HAP-1 (cell line): ENCODE measurements around the gene ZNF683.

Experiments used
- DNase-seq, 2 experiments: peaks; one replicate each; pipeline ENCODE4 v3.0.0-alpha.2; 2016 to 2020; ENCODE audit warnings: low spot score in 2 of 2
- H3K27me3 ChIP-seq: fragments of 250-450 bp; sonication (Bioruptor Pico); 2 replicates; pipeline ENCODE4 v1.5.1; 2020; ENCODE audit warnings: low read depth, mild to moderate bottlenecking, moderate library complexity
- H3K36me3 ChIP-seq: fragments of 250-450 bp; sonication (Bioruptor Pico); replicated peaks from 2 replicates; pipeline ENCODE4 v1.5.1; 2020; ENCODE audit warnings: mild to moderate bottlenecking
- H3K4me1 ChIP-seq: fragments of 250-450 bp; sonication (Bioruptor Pico); 2 replicates; pipeline ENCODE4 v1.5.1; 2020; ENCODE audit warnings: mild to moderate bottlenecking
- H3K4me3 ChIP-seq: fragments of 250-450 bp; sonication (Bioruptor Pico); 2 replicates; pipeline ENCODE4 v1.5.1; 2020; ENCODE audit warnings: mild to moderate bottlenecking, moderate library complexity
- H3K9me3 ChIP-seq: fragments of 250-450 bp; sonication (Bioruptor Pico); 2 replicates; pipeline ENCODE4 v1.5.1; 2020; ENCODE audit warnings: mild to moderate bottlenecking, moderate library complexity
- in situ Hi-C: fragments of 300-500 bp; cut with MboI; formaldehyde crosslinking; loops from 3 replicates; pipeline ENCODE4 v1.14.3; 2020; ENCODE audit warnings: low sequenced_read_pairs, inconsistent platforms, mixed read lengths

The ZNF683 gene

DNA sequence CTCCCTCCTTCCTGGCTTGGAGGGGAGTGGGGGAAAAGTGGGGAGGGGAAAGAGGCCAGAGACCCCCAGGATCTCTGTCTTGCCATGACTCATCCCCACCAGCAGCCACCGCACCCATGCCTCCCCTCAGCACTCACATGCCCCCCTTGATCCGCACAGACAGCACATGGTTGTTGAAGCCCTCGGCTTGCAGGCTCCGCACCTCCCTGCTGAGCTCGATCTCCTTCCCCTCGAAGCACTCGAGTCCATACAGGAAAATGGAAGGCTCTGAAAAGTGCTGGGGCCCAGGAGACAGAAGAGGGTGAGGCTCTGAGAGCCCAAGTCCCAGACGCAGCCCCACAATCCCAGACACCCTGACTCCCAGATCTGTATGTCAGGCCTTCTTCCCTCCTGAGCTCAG, 44.0 kb downstream of the ZNF683 start:
- Histone ChIP-seq H3K4me3 (no peak overlapping the region), H3K36me3 (no peaks in the 10 kb centered on the region), H3K9me3 (no peaks in the 10 kb centered on the region), H3K4me1 (no peaks in the 10 kb centered on the region), H3K27me3 (no peaks in the 10 kb centered on the region)
- no peak for DNase-seq
- in situ Hi-C loops, result no loop called here

DNA sequence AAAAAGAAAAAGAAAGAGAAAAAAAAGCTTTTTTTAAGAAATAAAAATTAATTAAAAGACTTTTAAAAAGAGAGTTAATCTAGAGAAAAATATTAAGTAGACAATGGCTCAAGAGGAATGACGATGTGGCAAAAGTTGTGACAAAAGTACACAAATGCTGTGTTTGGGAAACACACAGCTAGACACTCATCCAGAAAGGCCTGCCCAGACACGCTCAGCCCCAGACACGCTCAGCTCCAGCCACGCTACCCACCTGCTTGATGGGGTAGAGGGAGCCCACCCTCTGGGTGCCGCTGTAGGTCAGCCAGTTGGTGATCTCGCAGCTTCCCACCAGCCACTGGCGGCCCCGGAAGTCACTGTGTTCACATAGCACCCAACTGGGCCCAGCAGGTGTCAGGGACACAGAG, 44.6 kb downstream of the ZNF683 start:
- in situ Hi-C loops, result no loop called here
- Histone ChIP-seq H3K4me3 (no peak overlapping the region), H3K9me3 (no peaks in the 10 kb centered on the region)

GRCh38 chr1:26324550-26324949, 48.0 kb downstream of the ZNF683 start:
- Histone ChIP-seq H3K9me3 (no peaks in the 10 kb centered on the region), H3K4me1 (no peaks in the 10 kb centered on the region), H3K36me3 (no peaks in the 10 kb centered on the region), H3K27me3 (no peaks in the 10 kb centered on the region), H3K4me3 (no peak overlapping the region)
- in situ Hi-C loops, result no loop called here
- no peak for DNase-seq

More for the DNA sequence above, 44.6 kb downstream of the ZNF683 start:
- Histone ChIP-seq H3K36me3 (no peaks in the 10 kb centered on the region), H3K27me3 (no peaks in the 10 kb centered on the region), H3K4me1 (no peaks in the 10 kb centered on the region)
- DNase-seq, result no peak

GRCh38 chr1:26323382-26323781, 49.2 kb downstream of the ZNF683 start:
- no peaks in the 10 kb centered on the region for H3K36me3 ChIP-seq
- H3K4me3 ChIP-seq, result no peak overlapping the region
- no peaks in the 10 kb centered on the region for H3K27me3 ChIP-seq
- no peaks in the 10 kb centered on the region for H3K4me1 ChIP-seq
- in situ Hi-C loops, result no loop called here
- DNase-seq, result no peak
- H3K9me3 ChIP-seq, result no peaks in the 10 kb centered on the region

DNA sequence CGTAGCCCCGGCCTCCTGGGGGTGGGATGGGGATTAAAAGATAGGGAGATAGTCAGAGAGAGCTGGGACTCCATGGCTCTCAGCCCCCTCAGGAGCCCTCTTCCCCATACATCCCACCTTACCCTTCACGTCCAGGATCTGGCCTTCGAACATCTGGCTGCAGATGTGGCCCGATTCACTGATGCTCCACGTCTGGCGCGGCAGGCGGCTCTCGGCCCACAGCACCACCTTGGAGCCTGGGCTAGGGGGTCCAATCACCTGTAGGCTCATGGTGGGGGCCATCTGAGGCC, 50.6 kb downstream of the ZNF683 start:
- Histone ChIP-seq H3K36me3 (no peaks in the 10 kb centered on the region), H3K9me3 (no peaks in the 10 kb centered on the region), H3K4me3 (no peak overlapping the region), H3K27me3 (no peaks in the 10 kb centered on the region), H3K4me1 (no peaks in the 10 kb centered on the region)
- in situ Hi-C loops, result no loop called here
- no peak for DNase-seq

DNA sequence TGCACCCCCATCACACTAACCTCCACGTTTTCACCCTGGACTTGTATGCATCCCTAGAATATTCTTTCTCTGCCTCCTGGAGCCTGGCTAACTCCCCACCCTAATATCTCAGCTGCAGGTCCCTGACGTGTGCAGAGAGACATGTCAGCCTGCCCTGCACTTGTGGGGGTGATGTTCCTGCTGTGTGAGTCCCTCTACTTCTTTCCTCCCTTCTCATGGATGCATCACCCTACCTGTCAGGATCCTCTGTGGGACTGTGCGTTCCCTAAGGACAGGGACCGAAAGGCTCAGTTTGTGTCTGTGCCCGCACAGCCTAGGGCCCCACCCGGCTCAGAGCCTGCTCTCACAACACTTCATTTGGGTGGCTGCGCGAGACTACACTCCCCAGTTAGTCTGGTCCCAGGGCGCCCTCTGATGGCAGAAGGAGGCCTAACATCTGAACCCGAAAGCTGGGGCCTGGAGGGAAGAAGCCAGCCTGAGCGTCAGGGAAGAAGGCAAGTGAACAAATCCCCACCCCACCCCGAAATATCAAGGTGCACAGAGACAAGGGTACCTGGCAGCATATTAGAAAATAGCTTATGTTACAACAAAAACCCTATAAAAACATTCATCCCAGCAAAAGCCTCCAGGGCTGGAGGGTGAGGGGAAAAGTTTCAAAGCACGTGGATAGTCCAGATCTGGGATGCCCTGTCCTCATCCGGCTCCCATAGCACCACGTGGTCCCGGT, 51.1 kb downstream of the ZNF683 start:
- Histone ChIP-seq H3K4me1 (no peaks in the 10 kb centered on the region), H3K36me3 (no peaks in the 10 kb centered on the region), H3K4me3 (no peak overlapping the region), H3K27me3 (no peaks in the 10 kb centered on the region), H3K9me3 (no peaks in the 10 kb centered on the region)
- DNase-seq, result peak; percentile 68 to 94
- in situ Hi-C loops, result no loop called here

DNA sequence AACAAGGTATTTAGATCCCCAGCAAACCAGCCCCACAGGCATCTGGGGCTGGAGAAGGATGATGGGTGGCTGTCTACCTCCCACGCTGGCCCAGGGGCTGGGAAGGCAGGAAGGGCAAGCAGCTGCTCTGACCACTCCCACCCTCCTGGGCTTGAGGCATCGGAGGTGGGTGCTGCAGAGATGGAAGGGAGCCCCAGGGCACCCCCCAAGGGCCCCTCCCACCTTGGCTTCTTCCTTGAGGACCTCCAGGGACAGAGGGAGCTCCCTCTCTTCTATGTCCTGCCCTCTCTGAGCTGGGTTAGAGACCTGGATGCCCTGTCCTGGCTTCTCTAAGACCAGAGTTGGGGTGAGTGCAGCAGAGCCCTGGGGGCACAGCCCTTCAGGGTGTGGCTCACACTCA, 51.7 kb downstream of the ZNF683 start:
- H3K9me3 ChIP-seq, result no peaks in the 10 kb centered on the region
- no peaks in the 10 kb centered on the region for H3K4me1 ChIP-seq
- no peak for DNase-seq
- no peak overlapping the region for H3K4me3 ChIP-seq
- H3K27me3 ChIP-seq, result no peaks in the 10 kb centered on the region
- in situ Hi-C loops, result no loop called here
- no peaks in the 10 kb centered on the region for H3K36me3 ChIP-seq

DNA sequence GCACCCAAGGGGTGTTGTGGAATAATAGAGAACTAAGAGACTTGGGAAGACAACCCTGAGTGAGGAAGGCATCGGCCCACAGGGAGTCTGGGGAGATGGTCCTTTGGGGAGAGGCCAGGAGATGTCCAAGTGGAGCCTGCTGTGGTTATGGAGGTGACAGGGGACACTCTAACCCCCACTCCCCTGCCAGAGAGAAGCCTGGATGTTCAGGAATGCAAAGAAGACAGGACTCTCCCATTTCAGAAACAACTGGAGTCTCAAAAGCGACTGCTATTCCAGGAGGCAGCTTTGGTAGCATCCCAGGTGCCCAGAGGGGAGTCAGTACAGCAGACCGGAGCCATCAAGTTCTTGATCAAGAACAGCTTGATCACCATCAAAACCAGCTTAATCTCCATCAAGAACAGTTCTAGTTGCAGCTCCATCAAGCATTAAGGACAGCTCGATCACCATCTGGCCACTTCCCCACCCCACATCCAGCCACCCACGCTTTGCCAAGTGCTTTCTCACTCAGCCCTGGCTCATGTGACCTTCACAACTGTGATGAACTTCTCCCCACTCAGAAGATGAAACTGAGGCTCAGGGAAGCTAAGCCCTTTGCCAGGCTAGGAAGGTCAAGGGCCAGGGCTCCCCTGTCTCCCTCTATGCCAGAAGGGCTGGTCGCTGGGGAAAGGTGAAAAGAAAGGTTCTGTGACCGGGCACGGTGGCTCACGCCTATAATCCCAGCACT, 54.0 kb downstream of the ZNF683 start:
- no peak for DNase-seq
- H3K36me3 ChIP-seq, result no peaks in the 10 kb centered on the region
- H3K4me3 ChIP-seq, result no peak overlapping the region
- no peaks in the 10 kb centered on the region for H3K4me1 ChIP-seq
- H3K9me3 ChIP-seq, result no peaks in the 10 kb centered on the region
- in situ Hi-C loops, result no loop called here
- no peaks in the 10 kb centered on the region for H3K27me3 ChIP-seq

DNA sequence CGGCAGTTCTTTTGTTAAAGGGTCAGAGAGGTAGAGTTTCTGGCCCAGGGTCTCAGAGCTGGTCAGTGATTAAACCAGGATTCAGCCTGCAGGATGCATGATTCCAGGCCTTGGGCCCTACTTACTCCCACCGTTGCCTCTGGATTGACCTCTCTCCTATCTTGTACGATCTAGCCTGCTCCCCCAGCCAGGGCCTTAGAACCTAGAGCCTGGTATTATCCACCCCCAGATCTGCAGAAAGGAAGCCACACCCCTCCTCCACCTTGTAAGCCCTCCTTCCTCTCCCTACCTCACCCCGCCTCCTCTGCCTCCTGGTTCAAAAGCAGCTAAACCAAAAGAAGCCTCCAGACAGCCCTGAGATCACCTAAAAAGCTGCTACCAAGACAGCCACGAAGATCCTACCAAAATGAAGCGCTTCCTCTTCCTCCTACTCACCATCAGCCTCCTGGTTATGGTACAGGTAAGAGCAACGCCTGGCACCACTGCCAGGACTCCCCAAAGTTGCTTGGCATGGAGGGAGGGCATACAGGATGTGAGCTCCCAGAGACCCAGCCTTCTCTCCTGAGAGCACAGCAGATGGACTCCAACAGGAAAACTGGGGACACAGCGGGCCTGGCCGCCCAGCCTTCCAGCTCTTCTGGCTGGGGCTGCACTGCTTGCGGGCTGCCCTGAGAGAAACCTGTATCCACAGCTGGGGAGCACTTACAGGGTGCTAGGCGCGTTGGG, 54.8 kb downstream of the ZNF683 start, which contains the start of gene CD52:
Gene CD52, plus strand, starts transcription at position 347 of the 726 bp plus-strand sequence. Its CDS starts 60 bp downstream, at position 407.
- H3K4me3 ChIP-seq, result no peak within 1 kb of the TSS
- no peak for DNase-seq
- H3K4me1 ChIP-seq, result no peaks in the 10 kb centered on the region
- no peaks in the 10 kb centered on the region for H3K9me3 ChIP-seq
- no peaks in the 10 kb centered on the region for H3K27me3 ChIP-seq
- no peaks in the 10 kb centered on the region for H3K36me3 ChIP-seq
- in situ Hi-C loops, result no loop called here

DNA sequence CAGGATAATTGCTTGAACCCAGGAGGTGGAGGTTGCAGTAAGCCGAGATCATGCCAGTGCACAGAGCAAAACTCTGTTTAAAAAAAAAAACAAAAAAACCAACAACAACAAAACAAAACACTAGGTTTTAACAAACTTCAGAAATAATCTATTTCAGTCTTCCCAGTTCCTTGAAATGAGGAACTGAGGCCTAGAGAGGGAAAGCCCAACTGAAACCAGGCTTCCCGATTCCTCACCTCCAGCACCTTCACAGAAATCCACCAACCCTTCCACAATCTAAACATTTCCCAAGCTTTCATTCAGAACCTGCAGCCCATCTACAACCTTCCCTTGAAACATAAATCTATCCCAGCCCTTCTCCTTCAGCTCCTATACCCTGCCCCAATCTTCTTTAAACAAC, 55.4 kb downstream of the ZNF683 start:
- Histone ChIP-seq H3K27me3 (no peaks in the 10 kb centered on the region), H3K4me3 (no peak overlapping the region)
- in situ Hi-C loops, result no loop called here

GRCh38 chr1:26315874-26316850, 56.4 kb downstream of the ZNF683 start:
- DNase-seq, result no peak
- Histone ChIP-seq H3K4me3 (no peak overlapping the region), H3K36me3 (no peaks in the 10 kb centered on the region), H3K27me3 (no peaks in the 10 kb centered on the region), H3K9me3 (no peaks in the 10 kb centered on the region), H3K4me1 (no peaks in the 10 kb centered on the region)
- in situ Hi-C loops, result no loop called here

More for the DNA sequence above, 55.4 kb downstream of the ZNF683 start:
- no peak for DNase-seq
- Histone ChIP-seq H3K36me3 (no peaks in the 10 kb centered on the region), H3K4me1 (no peaks in the 10 kb centered on the region), H3K9me3 (no peaks in the 10 kb centered on the region)

DNA sequence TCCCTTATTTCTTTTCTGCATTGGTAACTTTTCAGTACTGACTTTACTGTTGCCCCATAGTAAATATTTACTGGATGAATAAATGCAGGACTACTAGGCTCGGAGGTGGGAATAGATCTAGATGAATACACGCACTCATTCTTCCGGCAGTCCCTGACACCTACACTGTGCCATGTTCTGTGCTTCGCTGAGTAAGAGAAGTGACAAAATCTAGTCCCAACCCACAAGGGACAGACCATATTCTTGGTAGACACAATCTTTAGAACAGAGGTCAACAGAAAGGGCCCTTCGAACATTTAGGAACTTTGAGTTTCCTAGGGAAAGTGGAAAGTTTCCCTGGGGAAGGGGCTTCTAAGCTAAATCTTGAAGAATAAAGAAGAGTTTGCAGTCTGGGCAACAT, 58.0 kb downstream of the ZNF683 start:
- DNase-seq, result no peak
- Histone ChIP-seq H3K4me1 (no peaks in the 10 kb centered on the region), H3K9me3 (no peaks in the 10 kb centered on the region), H3K36me3 (no peaks in the 10 kb centered on the region), H3K27me3 (no peaks in the 10 kb centered on the region), H3K4me3 (no peak overlapping the region)
- in situ Hi-C loops, result no loop called here
